Liver (tissue), 9 donors: ENCODE results near the gene MAP1S. TPM values are rescaled to one million over a fixed set of nuclear protein-coding genes. Genes with fewer than 3 reads are reported as not detected.

Source experiments
- DNase-seq: peaks from one replicate; pipeline ENCODE4 v3.0.0-alpha.2; 2017; ENCODE audit warnings: low spot score
- H3K27ac ChIP-seq, 2 donors: one replicate each; pipeline ENCODE4 v1.7.0; 2013; ENCODE audit warnings: inconsistent platforms in 2 of 2, low read length in 2 of 2, control low read depth in 1 of 2, low read depth in 1 of 2, mild to moderate bottlenecking in 1 of 2
- H3K27me3 ChIP-seq, 4 donors: one replicate each; pipeline versions ENCODE4 v1.6.1 to v1.7.0; 2013; ENCODE audit warnings: low read length in 3 of 4, inconsistent platforms in 1 of 4, mild to moderate bottlenecking in 1 of 4, moderate library complexity in 1 of 4; ENCODE audit not compliant: control insufficient read depth in 4 of 4, insufficient read depth in 4 of 4
- H3K36me3 ChIP-seq, 4 donors: one replicate each; pipeline versions ENCODE4 v1.6.1 to v1.7.0; 2013; ENCODE audit warnings: low read length in 3 of 4, mild to moderate bottlenecking in 3 of 4, low read depth in 1 of 4, moderate library complexity in 1 of 4; ENCODE audit not compliant: control insufficient read depth in 4 of 4, insufficient read depth in 3 of 4
- H3K4me1 ChIP-seq, 4 donors: one replicate each; pipeline versions ENCODE4 v1.6.1 to v1.7.0; 2013; ENCODE audit warnings: low read length in 3 of 4, mild to moderate bottlenecking in 3 of 4, moderate library complexity in 1 of 4; ENCODE audit not compliant: control insufficient read depth in 4 of 4, insufficient read depth in 4 of 4
- H3K4me3 ChIP-seq, 3 donors: one replicate each; pipeline versions ENCODE4 v1.6.1 to v1.7.0; 2013; ENCODE audit warnings: low read length in 3 of 3, control low read depth in 1 of 3, low read depth in 1 of 3, mild to moderate bottlenecking in 1 of 3
- H3K9ac ChIP-seq, 2 donors: one replicate each; pipeline ENCODE4 v1.7.0; 2013; ENCODE audit warnings: low read length in 2 of 2, mild to moderate bottlenecking in 2 of 2, moderate library complexity in 2 of 2, control low read depth in 1 of 2, low read depth in 1 of 2
- H3K9me3 ChIP-seq, 4 donors: one replicate each; pipeline versions ENCODE4 v1.6.1 to v1.7.0; 2013; ENCODE audit warnings: low read length in 3 of 4; ENCODE audit not compliant: control insufficient read depth in 4 of 4
- ATF3 ChIP-seq: IDR thresholded peaks from 2 replicates; pipeline ENCODE4 v1.6.1; 2016; ENCODE audit warnings: antibody characterized with exemption
- EGR1 ChIP-seq, 2 donors: IDR thresholded peaks; 2 replicates each; pipeline ENCODE4 v1.6.1; 2016 to 2018; ENCODE audit warnings: antibody characterized with exemption in 2 of 2, low read depth in 2 of 2
- FOXA1 ChIP-seq: IDR thresholded peaks from 2 replicates; pipeline ENCODE4 v1.6.1; 2016; ENCODE audit warnings: antibody characterized with exemption
- FOXA2 ChIP-seq: IDR thresholded peaks from 2 replicates; pipeline ENCODE4 v1.6.1; 2016; ENCODE audit warnings: antibody characterized with exemption
- GABPA ChIP-seq, 2 donors: IDR thresholded peaks in 1 of 2; conservative IDR thresholded peaks in 1 of 2; 2 replicates each; pipeline ENCODE4 v1.6.1; 2016; ENCODE audit warnings: antibody characterized with exemption in 2 of 2, mild to moderate bottlenecking in 1 of 2, moderate library complexity in 1 of 2
- RAD21 ChIP-seq, 2 donors: IDR thresholded peaks; 2 replicates each; pipeline ENCODE4 v1.6.1; 2016; ENCODE audit warnings: antibody characterized with exemption in 2 of 2, mild to moderate bottlenecking in 2 of 2
- REST ChIP-seq: IDR thresholded peaks from 2 replicates; pipeline ENCODE4 v1.6.1; 2016; ENCODE audit warnings: antibody characterized with exemption, mild to moderate bottlenecking
- RXRA ChIP-seq, 2 donors: IDR thresholded peaks; 2 replicates each; pipeline ENCODE4 v1.6.1; 2017 to 2018; ENCODE audit warnings: antibody characterized with exemption in 2 of 2, mild to moderate bottlenecking in 1 of 2
- SP1 ChIP-seq: IDR thresholded peaks from 2 replicates; pipeline ENCODE4 v1.6.1; 2018; ENCODE audit warnings: antibody characterized with exemption, mild to moderate bottlenecking
- TAF1 ChIP-seq: conservative IDR thresholded peaks from 2 replicates; pipeline ENCODE4 v1.6.1; 2016; ENCODE audit warnings: antibody characterized with exemption, mild to moderate bottlenecking
- ZBTB33 ChIP-seq: IDR thresholded peaks from 2 replicates; pipeline ENCODE4 v1.6.1; 2016; ENCODE audit warnings: antibody characterized with exemption
- WGBS: extraction: QIAGEN DNeasy Blood & Tissue Kit; methylation state at CpG from one replicate; pipeline ENCODE4 v1.1.7; 2013; 5-methylcytosine and 5-hydroxymethylcytosine counted together
- polyA plus RNA-seq, 2 donors: library from polyadenylated mRNA; stranded (reverse) in 1 of 2; unstranded in 1 of 2; fragments of 200-250 nt in 1 of 2; fragments of >200 nt in 1 of 2; fragmentation: Nextera tagmentation in 1 of 2; extraction: Ambion mirVana in 1 of 2; gene quantifications; one replicate each; pipeline versions ENCODE4 v1.2.1 to v1.2.3, GENCODE V29; 2013 to 2015
- total RNA-seq, 2 donors: library from RNA; depleted of rRNA; stranded (reverse); fragments of >200 nt; gene quantifications; one replicate each; pipeline ENCODE4 v1.2.3, GENCODE V29; 2014
- donor health status: healthy.
- donor health status: healthy.
- donor health status: healthy.
- donor health status: healthy.
- donor health status: healthy.

MAP1S gene
- total and polyA plus RNA-seq, 4 donors, result 8.2 to 20.3 (median 10.6) TPM

GRCh38 chr19:17716309-17716929 lies 2.9 kb upstream of the MAP1S start:
- no peak overlapping the region for H3K27ac ChIP-seq
- 66% methylated on average over 4 of the region's 4 CpGs for WGBS

GRCh38 chr19:17718550-17718946 lies 732 bp upstream of the MAP1S start:
- Histone ChIP-seq H3K9me3 (no peaks in the 10 kb centered on the region), H3K27ac (no peak overlapping the region), H3K27me3 (no peaks in the 10 kb centered on the region), H3K36me3 (no peaks in the 10 kb centered on the region), H3K4me1 (peaks cover 12 to 29% (median 20%) of the 10 kb centered on the region in 4 donors), H3K4me3 (no peak overlapping the region), H3K9ac (no peak overlapping the region)
- TF ChIP-seq REST, result no peak
- no peak for TF ChIP-seq ATF3
- TF ChIP-seq RXRA (IDR thresholded peaks at IDR 0.05), result no peak
- 95% methylated on average over 4 of the region's 4 CpGs for WGBS
- DNase-seq, result no peak

More at GRCh38 chr19:17716309-17716929, 2.9 kb upstream of the MAP1S start:
- H3K9me3 ChIP-seq, result no peaks in the 10 kb centered on the region
- no peak overlapping the region for H3K9ac ChIP-seq
- peaks cover 12 to 21% (median 18%) of the 10 kb centered on the region in 4 donors for H3K4me1 ChIP-seq
- TF ChIP-seq FOXA2 (no peak), FOXA1 (no peak)
- H3K36me3 ChIP-seq, result no peaks in the 10 kb centered on the region
- H3K27me3 ChIP-seq, result no peaks in the 10 kb centered on the region
- DNase-seq, result no peak
- no peak overlapping the region for H3K4me3 ChIP-seq

GRCh38 chr19:17719730-17720400 lies 585 bp downstream of the MAP1S start:
- Histone ChIP-seq H3K36me3 (peaks cover 1 to 9% (median 5%) of the 10 kb centered on the region in 4 donors), H3K27me3 (no peaks in the 10 kb centered on the region), H3K9ac (peak overlapping the region in 1 of 2 donors; percentile 25), H3K4me1 (peaks cover 12 to 29% (median 20%) of the 10 kb centered on the region in 4 donors), H3K9me3 (no peaks in the 10 kb centered on the region), H3K27ac (peak overlapping the region in 1 of 2 donors; percentile 25), H3K4me3 (peak overlapping the region; percentile 48 to 97 (median 65))
- TF ChIP-seq GABPA (IDR thresholded peaks at IDR 0.05 in 1 of 2, conservative IDR thresholded peaks at IDR 0.05 in 1 of 2), result no peak
- no peak for TF ChIP-seq EGR1 (IDR thresholded peaks at IDR 0.05; ENCODE audit: low read depth in 2 of 2)
- TF ChIP-seq FOXA2, result no peak
- TF ChIP-seq ZBTB33, result no peak
- no peak for TF ChIP-seq SP1
- TF ChIP-seq RAD21 (IDR thresholded peaks at IDR 0.05), result no peak
- TF ChIP-seq TAF1, result no peak
- no peak for DNase-seq
- WGBS, result 5% methylated on average over 38 of the region's 38 CpGs
